Body of pancreas (tissue), 4 donors: ENCODE results near the gene ATP2C1. TPM values are rescaled to one million over a fixed set of nuclear protein-coding genes. Genes with fewer than 3 reads are reported as not detected.

Experiments
- ATAC-seq: fragments of 150-250 bp; one replicate; pipeline ENCODE4 v1.9.1; 2016
- DNase-seq, 4 donors: peaks; one replicate each; pipeline ENCODE4 v3.0.0-alpha.2; 2019
- H3K27ac ChIP-seq, 4 donors: fragments of 200-600 bp; sonication (generic); 1 replicate in 3 of 4; 2 replicates in 1 of 4; pipeline versions ENCODE4 v1.5.1 to v1.6.1; 2016 to 2019; ENCODE audit warnings: mild to moderate bottlenecking in 1 of 4, mixed read lengths in 1 of 4, moderate library complexity in 1 of 4
- H3K27me3 ChIP-seq, 2 donors: fragments of 200-600 bp; sonication (generic); one replicate each; pipeline ENCODE4 v1.6.0; 2016; ENCODE audit warnings: mild to moderate bottlenecking in 1 of 2
- H3K36me3 ChIP-seq, 2 donors: fragments of 200-600 bp; sonication (generic); replicated peaks in 1 of 2; 2 replicates each; pipeline ENCODE4 v1.5.1; 2016; ENCODE audit warnings: low read depth in 2 of 2; ENCODE audit not compliant: insufficient read depth in 1 of 2
- H3K4me1 ChIP-seq: fragments of 200-600 bp; sonication (generic); one replicate; pipeline ENCODE4 v1.6.0; 2016
- H3K4me3 ChIP-seq, 2 donors: fragments of 200-600 bp; sonication (generic); 1 replicate in 1 of 2; 2 replicates in 1 of 2; pipeline ENCODE4 v1.5.1; 2016 to 2019
- H3K9me3 ChIP-seq, 3 donors: fragments of 200-600 bp; sonication (generic); 1 replicate in 2 of 3; 2 replicates in 1 of 3; pipeline ENCODE4 v1.5.1; 2016
- POLR2A ChIP-seq, 3 donors: fragments of 450-650 bp; IDR thresholded peaks; one replicate each; pipeline ENCODE4 v1.6.1; 2016; ENCODE audit warnings: antibody characterized with exemption in 3 of 3, mild to moderate bottlenecking in 2 of 3
- WGBS, 2 donors: methylation state at CpG; one replicate each; pipeline ENCODE4 v1.1.5; 2017; 5-methylcytosine and 5-hydroxymethylcytosine counted together
- intact Hi-C: fragments of 100-400 bp; cut with DNase I; formaldehyde crosslinking; loops from one replicate; pipeline ENCODE4 v1.15.1; 2023
- total RNA-seq, 2 donors: library from RNA; depleted of rRNA; stranded (reverse); fragments of >200 nt; gene quantifications; one replicate each; pipeline ENCODE4 v1.1.0, GENCODE V29; 2016
- TF ChIP-seq, protein P1 (sequence below), 7 experiments: fragments of 450-650 bp in 4 of 7; fragments of 200-600 bp in 3 of 7; sonication (generic) in 3 of 7; IDR thresholded peaks; one replicate each; pipeline ENCODE4 v1.5.1; 2016 to 2019; ENCODE audit warnings: antibody characterized with exemption in 7 of 7

Gene ATP2C1
- total RNA-seq, 2 donors from 2014 or later, result 36.3 to 47.5 TPM

DNA sequence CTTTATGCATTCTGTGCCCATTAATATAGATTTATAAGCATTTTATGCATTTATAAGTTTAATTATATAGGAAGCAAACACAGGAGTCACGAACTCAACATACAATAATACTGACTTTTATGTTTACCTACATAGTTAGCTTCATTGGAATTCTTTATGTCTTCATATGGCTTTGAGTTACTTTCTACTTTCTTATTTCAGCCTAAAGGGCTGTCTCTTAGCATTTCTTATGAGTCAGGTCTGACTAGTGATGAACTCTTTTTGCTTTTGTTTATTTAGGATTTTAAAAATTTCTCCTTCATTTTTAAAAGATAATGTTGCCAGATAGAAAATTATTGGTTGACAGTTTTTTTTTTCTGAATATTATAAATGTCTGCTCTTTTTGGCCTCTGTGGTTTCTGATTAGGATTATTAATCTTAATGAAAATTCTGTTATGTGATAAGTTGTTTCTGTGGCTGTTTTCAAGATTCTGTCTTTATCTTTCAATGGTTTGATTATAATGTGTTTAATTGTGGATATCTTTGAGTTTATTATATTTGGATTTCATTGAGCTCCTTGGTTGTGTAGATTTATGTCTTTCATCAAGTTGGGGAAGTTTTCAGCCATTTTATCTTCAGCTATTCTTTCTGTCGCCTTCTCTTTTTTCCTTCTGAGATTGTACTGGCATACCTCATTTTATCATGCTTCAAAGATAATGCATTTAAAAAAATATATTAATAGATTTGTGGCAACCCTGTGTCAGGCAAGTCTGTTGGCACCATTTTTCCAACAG lies 54.3 kb downstream of the ATP2C1 start:
- Histone ChIP-seq H3K27ac (no peak overlapping the region), H3K27me3 (no peaks in the 10 kb centered on the region), H3K4me3 (no peak overlapping the region), H3K9me3 (no peaks in the 10 kb centered on the region), H3K4me1 (no peaks in the 10 kb centered on the region), H3K36me3 (peaks cover 0 to 1% of the 10 kb centered on the region in 2 donors)
- TF ChIP-seq POLR2A (IDR thresholded peaks at IDR 0.05), result no peak
- TF ChIP-seq, protein P1, sequence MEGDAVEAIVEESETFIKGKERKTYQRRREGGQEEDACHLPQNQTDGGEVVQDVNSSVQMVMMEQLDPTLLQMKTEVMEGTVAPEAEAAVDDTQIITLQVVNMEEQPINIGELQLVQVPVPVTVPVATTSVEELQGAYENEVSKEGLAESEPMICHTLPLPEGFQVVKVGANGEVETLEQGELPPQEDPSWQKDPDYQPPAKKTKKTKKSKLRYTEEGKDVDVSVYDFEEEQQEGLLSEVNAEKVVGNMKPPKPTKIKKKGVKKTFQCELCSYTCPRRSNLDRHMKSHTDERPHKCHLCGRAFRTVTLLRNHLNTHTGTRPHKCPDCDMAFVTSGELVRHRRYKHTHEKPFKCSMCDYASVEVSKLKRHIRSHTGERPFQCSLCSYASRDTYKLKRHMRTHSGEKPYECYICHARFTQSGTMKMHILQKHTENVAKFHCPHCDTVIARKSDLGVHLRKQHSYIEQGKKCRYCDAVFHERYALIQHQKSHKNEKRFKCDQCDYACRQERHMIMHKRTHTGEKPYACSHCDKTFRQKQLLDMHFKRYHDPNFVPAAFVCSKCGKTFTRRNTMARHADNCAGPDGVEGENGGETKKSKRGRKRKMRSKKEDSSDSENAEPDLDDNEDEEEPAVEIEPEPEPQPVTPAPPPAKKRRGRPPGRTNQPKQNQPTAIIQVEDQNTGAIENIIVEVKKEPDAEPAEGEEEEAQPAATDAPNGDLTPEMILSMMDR (IDR thresholded peaks at IDR 0.05), result no peak
- ATAC-seq, result no peak
- 94 to 100% methylated on average over 2 of the region's 2 CpGs for WGBS, 2 donors
- no peak for DNase-seq
- intact Hi-C loops, result no loop called here

DNA sequence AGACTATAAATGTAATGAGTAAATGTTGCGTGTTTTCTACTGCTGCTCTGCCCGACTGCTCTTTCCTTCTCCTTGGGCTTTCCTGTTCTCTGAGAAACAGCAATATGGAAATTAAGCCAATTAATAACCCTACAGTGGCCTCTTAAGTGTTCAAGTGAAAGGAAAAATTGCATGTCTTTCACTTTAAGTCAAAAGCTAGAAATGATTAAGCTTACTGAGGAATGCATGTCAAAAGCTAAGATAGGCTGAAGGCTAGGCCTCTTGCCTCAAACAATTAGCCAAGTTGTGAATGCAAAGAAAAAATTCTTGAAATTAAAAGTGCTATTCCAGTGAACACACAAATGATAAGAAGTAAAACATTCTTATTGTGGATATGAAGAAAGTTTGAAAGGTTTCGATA lies 55.0 kb downstream of the ATP2C1 start:
- ATAC-seq, result no peak

DNA sequence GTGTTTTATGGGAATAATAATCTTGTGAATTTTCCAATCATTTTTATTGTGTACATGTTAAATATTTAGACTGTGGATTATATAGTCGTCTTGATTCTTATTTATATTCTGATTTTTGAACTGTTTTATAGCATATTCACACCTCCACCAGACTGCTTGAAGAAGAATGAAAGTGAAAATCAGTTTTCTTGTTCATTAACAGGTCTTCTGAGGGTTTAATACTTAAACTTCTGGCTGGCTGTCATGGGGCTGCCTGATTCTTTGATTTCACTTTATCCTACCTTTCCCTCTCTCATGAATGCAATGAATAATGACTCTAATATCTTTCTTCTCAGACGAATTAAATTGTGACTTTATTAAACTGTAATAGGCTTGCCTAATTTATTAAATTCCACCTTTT lies 56.2 kb downstream of the ATP2C1 start:
- peaks cover 0 to 1% of the 10 kb centered on the region in 2 donors for H3K36me3 ChIP-seq
- WGBS, 2 donors, result 21 to 26% methylated on average over 2 of the region's 2 CpGs
- H3K9me3 ChIP-seq, result no peaks in the 10 kb centered on the region
- no peaks in the 10 kb centered on the region for H3K4me1 ChIP-seq
- intact Hi-C loops, result no loop called here
- no peak overlapping the region for H3K4me3 ChIP-seq
- no peaks in the 10 kb centered on the region for H3K27me3 ChIP-seq
- H3K27ac ChIP-seq, result no peak overlapping the region
- TF ChIP-seq, protein P1 (IDR thresholded peaks at IDR 0.05), result no peak
- TF ChIP-seq POLR2A (IDR thresholded peaks at IDR 0.05), result no peak
- DNase-seq, result no peak
- ATAC-seq, result no peak

More for the DNA sequence above, 55.0 kb downstream of the ATP2C1 start:
- Histone ChIP-seq H3K36me3 (peaks cover 0 to 1% of the 10 kb centered on the region in 2 donors), H3K9me3 (no peaks in the 10 kb centered on the region), H3K4me3 (no peak overlapping the region), H3K27me3 (no peaks in the 10 kb centered on the region), H3K4me1 (no peaks in the 10 kb centered on the region), H3K27ac (no peak overlapping the region)
- DNase-seq, result no peak
- WGBS, 2 donors, result 89 to 95% methylated on average over 3 of the region's 3 CpGs
- no peak for TF ChIP-seq POLR2A (IDR thresholded peaks at IDR 0.05)
- TF ChIP-seq, protein P1 (IDR thresholded peaks at IDR 0.05), result no peak
- intact Hi-C loops, result no loop called here

DNA sequence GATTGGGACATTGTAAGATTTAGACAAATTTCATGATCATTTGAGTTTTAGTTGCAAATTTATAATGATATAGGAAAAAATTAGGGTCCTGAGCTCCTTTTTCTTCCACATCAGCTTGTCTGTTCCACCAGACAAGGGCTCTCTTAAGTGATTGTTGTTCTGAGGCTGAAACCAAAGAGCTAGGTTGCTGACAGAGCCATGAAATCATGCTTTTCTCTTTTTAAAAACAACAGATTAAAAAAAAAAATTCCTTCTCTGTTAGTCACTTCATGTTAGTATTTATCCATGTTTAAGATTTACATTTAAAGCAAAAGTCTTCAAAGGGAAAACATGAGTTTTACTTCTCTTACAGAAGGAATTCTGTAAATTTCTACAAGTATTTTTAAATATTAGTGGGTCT lies 56.8 kb downstream of the ATP2C1 start:
- Histone ChIP-seq H3K9me3 (no peaks in the 10 kb centered on the region), H3K27me3 (no peaks in the 10 kb centered on the region), H3K27ac (no peak overlapping the region), H3K36me3 (peaks cover 0 to 4% of the 10 kb centered on the region in 2 donors), H3K4me1 (no peaks in the 10 kb centered on the region), H3K4me3 (no peak overlapping the region)
- intact Hi-C loops, result no loop called here
- ATAC-seq, result no peak
- DNase-seq, result no peak
- TF ChIP-seq POLR2A (IDR thresholded peaks at IDR 0.05), result no peak
- TF ChIP-seq, protein P1 (IDR thresholded peaks at IDR 0.05), result no peak

DNA sequence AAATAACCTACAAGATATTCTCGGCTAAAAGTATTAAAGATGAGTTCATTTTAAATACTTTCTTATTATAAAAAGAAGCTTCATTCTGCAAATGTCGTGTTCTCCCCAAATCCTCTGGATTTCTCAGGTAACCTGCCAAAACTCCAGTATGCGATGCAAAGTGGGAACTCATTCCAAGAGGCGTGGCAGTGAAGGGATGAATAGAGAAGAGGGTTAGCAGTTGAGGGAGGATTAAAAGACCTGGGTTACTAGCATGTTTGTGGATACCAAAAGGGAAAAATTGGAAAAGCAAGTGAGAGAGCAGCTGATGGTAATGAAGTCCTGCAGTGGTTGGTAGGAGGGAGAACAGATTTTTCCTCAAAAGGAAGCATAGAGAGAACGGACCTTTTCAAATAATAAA lies 61.6 kb downstream of the ATP2C1 start:
- Histone ChIP-seq H3K4me3 (no peak overlapping the region), H3K27ac (no peak overlapping the region), H3K27me3 (no peaks in the 10 kb centered on the region), H3K9me3 (no peaks in the 10 kb centered on the region), H3K36me3 (peaks cover 0 to 9% of the 10 kb centered on the region in 2 donors), H3K4me1 (no peaks in the 10 kb centered on the region)
- TF ChIP-seq POLR2A (IDR thresholded peaks at IDR 0.05), result no peak
- TF ChIP-seq, protein P1 (IDR thresholded peaks at IDR 0.05), result no peak
- ATAC-seq (no peak), DNase-seq (no peak)
- intact Hi-C loops, result no loop called here
- WGBS, 2 donors, result 81 to 94% methylated on average over 5 of the region's 5 CpGs
